Neural progenitor cell (in vitro differentiated cells): ENCODE results near the gene AQP3.
"Not testable (repeated sequence)": the region's sequence is repeated elsewhere in the genome, so short reads cannot be mapped to it uniquely, and the experiment has no call there.

Experiments used
- EZH2 ChIP-seq: fragments of 200-600 bp; sonication (generic); IDR thresholded peaks from 2 replicates; pipeline ENCODE4 v1.6.1; 2017; ENCODE audit warnings: antibody characterized with exemption, mild to moderate bottlenecking, moderate library complexity
- EZH2phosphoT487 ChIP-seq: fragments of 200-600 bp; sonication (generic); IDR thresholded peaks from 2 replicates; pipeline ENCODE4 v1.6.1; 2017; ENCODE audit warnings: antibody characterized with exemption
- TF ChIP-seq, protein P1 (sequence below): fragments of 200-600 bp; sonication (generic); IDR thresholded peaks from 2 replicates; pipeline ENCODE4 v1.5.1; 2017; ENCODE audit warnings: antibody characterized with exemption, mild to moderate bottlenecking

- TF ChIP-seq, protein P1, sequence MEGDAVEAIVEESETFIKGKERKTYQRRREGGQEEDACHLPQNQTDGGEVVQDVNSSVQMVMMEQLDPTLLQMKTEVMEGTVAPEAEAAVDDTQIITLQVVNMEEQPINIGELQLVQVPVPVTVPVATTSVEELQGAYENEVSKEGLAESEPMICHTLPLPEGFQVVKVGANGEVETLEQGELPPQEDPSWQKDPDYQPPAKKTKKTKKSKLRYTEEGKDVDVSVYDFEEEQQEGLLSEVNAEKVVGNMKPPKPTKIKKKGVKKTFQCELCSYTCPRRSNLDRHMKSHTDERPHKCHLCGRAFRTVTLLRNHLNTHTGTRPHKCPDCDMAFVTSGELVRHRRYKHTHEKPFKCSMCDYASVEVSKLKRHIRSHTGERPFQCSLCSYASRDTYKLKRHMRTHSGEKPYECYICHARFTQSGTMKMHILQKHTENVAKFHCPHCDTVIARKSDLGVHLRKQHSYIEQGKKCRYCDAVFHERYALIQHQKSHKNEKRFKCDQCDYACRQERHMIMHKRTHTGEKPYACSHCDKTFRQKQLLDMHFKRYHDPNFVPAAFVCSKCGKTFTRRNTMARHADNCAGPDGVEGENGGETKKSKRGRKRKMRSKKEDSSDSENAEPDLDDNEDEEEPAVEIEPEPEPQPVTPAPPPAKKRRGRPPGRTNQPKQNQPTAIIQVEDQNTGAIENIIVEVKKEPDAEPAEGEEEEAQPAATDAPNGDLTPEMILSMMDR = not testable (repeated sequence)
- TF ChIP-seq EZH2, EZH2phosphoT487: not testable (repeated sequence)
Measured at GRCh38 chr9:33424043-33424442, 23.4 kb downstream of the AQP3 start.
